Left colon (tissue), 2 donors: ENCODE data around the gene TBC1D17. TPM values are rescaled to one million over a fixed set of nuclear protein-coding genes. Genes with fewer than 3 reads are reported as not detected.
A peak's percentile ranks its signal among the peaks of the same experiment; 100 is the strongest.
"Not testable (repeated sequence)": the region's sequence is repeated elsewhere in the genome, so short reads cannot be mapped to it uniquely, and the experiment has no call there.

Experiments
- ATAC-seq: fragments of 200-7000 bp; cut with Tn5 transposase; one replicate; pipeline ENCODE4 v1.9.1; 2020; ENCODE audit warnings: mild to moderate bottlenecking, moderate library complexity
- DNase-seq, 2 donors: peaks; one replicate each; pipeline ENCODE4 v3.0.0-alpha.2; 2020
- intact Hi-C, 2 donors: fragments of 100-400 bp; cut with DNase I in 1 of 2; cut with micrococcal nuclease in 1 of 2; formaldehyde crosslinking; loops; one replicate each; pipeline versions ENCODE4 v1.11.2 to v1.14.0; 2022; cut with DNase I, micrococcal nuclease
- total RNA-seq, 2 donors: library from RNA; stranded (reverse); fragmentation: NEBNext Ultra II Directional; extraction: Animal tissue kit (Norgen Biotek cat#: 25700); gene quantifications; one replicate each; pipeline ENCODE4 v1.2.1, GENCODE V29; 2021
- donor health status: DM: no; HTN: no; CAD: no.
- donor health status: DM: yes; HTN: yes; CAD: no.

Gene TBC1D17
- total RNA-seq, 2 donors from 2014 or later, result 32.8 to 36.4 TPM

DNA sequence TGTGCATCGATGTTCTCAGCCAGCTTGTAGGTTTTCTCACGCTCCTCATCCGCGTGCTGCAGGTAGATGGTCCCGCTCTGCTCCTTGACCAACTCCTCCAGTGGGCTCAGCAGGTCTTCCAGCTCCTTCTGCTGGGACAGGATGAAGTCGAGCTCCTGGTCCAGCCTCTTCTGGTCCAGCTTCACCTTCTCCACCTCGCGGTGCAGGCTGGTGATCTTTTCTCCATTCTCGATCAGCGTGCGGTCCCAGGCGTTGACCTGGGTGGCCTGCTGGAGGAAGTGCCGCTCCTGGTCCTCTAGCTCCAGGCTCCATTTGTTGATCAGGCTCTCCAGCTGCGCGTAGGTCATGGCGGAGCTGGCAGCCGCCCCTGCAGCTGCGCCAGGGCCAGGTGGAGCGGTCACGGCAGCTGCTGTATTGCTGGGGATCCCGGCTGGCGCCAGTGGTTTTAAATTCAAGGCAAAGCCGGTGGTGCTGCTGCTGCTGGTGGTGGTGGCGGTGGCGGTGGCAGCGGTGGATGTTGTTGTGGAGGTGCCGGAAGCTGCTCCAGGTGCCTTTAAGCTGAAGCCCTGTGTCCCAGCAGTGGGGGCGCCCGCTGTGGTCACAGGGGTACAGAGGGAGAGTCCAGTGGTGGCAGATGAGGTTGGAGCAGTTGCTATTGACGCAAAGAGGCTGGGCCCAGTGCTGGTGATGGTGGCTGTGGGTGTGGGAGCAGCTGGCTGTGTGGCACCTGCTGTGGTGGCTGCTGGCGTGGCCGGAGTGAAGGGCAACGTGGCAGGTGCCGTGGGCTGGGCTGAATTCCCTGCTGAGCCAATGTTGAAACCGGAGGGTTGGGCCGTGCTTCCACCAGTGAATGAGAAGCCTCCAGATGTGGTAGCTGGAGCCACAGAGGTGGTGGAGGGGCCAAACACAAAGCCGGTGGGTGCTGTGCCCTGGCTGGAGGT lies 31.2 kb downstream of the TBC1D17 start:
- ATAC-seq, result no peak
- intact Hi-C loops, result no loop called here
- no peak for DNase-seq

DNA sequence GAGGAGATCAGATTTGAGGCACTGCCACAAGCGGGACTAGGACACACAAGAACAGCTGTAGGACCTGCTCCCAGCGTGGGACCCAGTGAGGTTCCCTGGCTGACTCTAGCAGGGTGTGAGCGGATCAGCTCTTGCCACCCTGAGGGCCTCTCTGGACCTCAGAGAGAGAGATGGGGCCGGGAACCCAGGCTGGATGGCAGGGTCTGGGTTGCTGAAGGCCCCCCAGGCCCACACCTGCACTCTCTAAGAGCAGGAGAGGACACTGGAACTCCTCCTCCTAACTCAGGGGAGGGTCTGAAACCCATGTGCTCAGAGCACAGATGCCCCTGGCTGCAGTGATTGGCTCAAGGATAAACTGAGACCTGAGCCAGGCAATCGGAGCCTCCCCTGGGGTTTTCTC lies 32.7 kb downstream of the TBC1D17 start:
- peak; percentile 11 for ATAC-seq
- intact Hi-C loops, result no loop called here
- DNase-seq, result no peak

DNA sequence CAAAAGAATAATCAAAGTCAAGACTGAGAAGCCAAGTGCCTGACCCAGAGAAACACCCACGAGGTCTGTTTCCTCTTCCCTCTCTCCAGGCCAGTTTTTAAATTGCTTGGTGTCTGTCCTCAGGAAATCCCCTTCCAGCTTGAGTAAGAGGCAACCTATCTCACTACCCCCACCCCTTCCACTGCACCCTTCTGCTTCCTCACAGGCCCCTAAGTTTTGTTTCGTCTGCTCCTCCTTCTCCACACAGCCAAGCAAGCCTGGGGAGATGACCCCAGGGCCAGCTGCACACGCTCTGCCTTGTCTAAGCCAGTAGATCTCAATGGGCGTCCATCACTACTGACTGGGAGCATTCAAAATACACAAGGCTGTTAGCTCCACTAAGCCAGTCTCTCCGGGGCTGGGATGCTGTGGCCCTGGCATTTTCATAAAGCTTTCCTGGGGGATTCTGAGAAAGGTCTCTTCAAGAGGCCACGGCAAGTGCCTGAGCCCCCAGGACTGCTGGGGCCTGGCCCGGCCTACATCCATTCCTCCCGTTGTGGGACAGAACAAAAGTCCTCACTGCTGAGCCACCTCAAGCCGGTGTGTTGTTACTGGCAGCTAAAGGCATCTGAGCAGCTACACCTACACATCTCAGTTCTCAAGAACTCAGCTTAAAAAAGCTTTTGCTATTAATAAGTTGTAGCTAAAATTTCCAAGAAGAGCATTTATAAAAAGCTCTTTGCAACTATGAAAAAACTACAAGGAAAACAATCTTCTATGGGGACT lies 34.1 kb downstream of the TBC1D17 start:
- intact Hi-C loops, result no loop called here
- ATAC-seq, result peak; percentile 12
- no peak for DNase-seq

DNA sequence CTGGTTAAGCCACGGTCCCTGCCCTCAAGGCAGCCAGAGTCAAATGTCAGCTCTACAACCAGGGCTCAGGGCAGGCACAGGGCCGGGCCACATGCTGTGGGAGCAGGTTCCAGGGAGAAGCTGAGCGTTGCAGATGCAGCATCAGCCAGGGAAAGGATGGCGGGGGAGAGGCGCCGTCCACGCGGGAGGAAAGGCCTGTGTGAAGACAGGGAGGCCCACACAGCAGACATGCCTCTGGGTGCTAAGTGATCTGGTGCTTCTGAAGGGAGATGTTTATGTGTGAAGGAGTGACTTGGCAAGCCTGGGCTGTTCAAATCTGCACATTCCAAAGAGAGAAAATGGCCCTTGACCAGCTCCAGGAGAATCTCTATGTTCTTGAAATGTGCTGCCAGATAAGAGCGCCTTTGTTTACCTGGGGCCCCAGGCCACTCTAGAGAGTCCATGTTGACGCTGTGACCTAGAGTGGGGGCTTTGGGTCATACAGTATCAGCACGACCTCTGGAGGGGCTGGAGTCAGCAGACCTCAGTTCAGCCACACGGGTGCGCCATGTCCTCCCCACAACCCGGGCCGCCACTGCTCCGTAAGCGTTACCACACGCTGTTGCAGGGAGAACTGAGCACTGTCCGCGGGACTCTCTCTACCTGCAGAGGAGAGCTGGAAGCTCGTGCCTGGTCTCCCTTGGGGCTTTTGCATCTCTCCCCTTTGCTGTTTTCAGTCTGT lies 35.6 kb downstream of the TBC1D17 start:
- no peak for ATAC-seq
- intact Hi-C loops, result no loop called here
- DNase-seq, result no peak

DNA sequence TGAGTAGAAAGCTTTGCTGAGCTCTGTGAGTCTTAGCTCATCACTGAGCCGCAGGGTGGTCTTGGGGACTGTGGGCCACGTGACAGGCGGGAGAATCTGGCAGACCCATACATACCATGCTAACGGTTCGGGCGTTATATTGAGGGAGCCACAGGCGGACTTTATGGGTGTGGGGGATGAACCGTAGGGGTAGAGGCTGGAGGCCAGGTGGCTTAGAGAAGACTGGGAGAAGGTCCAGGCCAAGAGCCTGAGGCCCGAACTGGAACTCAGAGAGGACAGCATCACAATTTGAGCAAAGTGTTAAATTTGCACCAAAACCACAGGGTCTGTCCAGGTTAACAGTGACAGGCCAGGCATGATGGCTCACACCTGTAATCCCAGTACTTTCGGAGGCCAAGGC lies 36.2 kb downstream of the TBC1D17 start:
- intact Hi-C loops, result no loop called here
- no peak for ATAC-seq
- DNase-seq, result no peak

DNA sequence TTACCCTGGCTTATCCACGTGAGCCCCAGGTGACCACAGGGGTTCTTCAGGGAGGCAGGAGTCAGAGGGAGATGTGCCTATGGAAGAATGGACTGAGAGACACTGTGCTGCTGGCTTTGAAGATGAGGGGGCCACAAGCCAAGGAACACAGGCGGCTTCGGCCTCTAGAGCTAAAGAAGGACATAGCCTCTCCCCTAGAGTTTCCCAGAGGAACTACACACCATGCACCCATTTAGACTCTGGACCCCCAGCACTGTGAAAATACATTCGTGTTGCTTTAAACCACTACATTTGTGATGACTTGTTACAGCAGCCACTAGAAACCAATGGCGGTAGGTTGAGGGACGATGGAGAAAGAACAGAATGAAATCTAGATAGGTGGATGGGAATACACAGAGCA lies 37.8 kb downstream of the TBC1D17 start:
- ATAC-seq, result no peak
- intact Hi-C loops, result no loop called here
- DNase-seq, result no peak

DNA sequence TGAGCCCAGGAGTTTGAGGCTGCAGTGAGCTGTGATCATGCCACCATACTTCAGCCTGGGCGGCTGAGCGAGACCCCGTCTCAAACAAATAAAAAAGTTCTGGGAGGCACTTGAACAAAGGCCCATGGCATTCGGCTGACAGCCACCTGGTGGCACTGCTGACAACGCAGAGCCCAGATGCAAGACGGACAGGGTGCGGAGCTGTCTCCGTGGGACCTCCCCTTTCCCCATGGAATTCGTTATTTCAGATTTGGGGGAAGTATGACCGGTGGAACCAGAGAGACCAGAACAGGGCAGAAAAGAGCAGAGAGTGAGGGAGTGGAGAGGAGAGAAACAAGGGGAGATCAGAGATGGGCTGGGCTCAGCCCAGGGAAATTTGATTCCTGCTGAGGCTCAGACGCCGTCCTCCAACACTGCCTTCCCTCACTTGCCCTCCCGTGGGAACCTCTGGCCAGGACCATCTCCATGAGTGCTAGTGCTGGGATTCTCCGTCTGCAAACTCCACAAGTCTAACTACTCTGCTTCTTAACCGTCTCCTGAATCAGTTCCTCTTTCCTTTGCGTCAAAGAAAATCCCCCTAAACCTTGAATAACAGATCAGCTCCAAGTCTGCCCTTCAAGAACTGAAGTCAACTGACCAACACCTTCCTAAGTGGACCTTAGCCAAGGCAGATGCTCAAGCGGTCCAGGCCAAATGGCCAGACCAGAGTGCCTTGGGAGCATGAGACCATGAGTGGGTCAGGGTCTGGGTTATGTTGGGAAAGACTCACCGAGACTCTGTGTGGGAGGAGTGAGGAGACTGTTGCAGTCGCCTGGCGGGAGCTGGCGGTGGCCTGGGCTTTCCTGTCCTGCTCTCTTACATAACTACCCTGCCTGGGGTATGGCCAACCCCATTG lies 39.6 kb downstream of the TBC1D17 start:
- ATAC-seq, result peak; percentile 22
- intact Hi-C loops, result no loop called here
- no peak for DNase-seq

DNA sequence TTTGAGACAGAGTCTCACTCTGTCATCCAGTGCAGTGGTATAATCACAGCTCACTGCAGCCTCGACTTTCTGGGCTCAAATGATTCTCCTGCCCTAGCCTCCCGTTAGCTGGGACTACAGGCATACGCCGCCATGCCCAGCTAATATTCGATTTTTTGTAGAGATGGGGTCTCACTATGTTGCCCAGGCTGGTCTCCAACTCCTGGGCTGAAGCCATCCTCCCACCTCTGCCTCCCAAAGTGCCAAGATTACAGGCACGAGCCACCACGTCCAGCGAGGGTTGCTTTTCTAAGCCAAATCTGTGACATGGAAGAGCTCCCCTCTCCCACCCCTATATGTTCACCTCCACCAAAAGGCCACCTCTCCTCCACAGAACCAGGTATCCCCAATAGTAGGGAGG lies 40.6 kb downstream of the TBC1D17 start:
- ATAC-seq (no peak), DNase-seq (no peak)
- intact Hi-C loops, result no loop called here

DNA sequence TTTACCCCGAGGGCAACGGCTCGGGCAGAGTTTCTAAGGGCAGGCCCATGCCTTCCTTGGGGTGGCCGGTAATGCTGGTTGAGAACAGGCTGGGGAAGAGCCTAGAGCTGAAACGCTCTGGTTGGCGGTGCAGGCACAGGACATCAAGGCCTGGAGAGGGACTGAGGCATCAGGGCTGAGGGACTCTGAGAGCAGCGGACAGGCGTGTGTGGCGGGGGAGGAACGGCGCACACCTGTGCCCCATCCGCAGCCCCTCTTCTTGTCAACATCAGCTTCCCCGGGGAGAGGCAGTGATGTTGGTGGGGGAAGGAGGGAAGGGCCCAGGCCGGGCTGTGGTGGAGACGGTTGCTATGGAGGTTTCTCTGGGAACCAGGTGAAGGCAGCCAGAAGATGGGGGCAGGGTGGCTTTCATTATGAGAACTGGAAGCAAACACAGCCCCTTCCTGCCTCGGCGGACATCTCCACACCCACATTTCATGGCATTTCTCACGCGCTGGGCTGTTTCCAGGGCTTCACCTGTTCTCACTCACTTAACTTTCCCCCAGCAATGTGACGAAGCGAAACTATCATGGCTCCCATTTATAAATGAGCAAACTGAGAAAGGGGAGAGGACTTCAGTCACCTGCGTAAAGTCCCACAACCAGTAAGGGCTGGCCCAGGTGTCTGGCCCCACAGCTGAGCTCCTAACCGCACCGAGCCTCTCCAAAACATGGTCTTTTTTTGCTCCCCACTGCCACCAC lies 43.3 kb downstream of the TBC1D17 start:
- DNase-seq (no peak), ATAC-seq (peak; percentile 10)
- intact Hi-C loops, result no loop called here

DNA sequence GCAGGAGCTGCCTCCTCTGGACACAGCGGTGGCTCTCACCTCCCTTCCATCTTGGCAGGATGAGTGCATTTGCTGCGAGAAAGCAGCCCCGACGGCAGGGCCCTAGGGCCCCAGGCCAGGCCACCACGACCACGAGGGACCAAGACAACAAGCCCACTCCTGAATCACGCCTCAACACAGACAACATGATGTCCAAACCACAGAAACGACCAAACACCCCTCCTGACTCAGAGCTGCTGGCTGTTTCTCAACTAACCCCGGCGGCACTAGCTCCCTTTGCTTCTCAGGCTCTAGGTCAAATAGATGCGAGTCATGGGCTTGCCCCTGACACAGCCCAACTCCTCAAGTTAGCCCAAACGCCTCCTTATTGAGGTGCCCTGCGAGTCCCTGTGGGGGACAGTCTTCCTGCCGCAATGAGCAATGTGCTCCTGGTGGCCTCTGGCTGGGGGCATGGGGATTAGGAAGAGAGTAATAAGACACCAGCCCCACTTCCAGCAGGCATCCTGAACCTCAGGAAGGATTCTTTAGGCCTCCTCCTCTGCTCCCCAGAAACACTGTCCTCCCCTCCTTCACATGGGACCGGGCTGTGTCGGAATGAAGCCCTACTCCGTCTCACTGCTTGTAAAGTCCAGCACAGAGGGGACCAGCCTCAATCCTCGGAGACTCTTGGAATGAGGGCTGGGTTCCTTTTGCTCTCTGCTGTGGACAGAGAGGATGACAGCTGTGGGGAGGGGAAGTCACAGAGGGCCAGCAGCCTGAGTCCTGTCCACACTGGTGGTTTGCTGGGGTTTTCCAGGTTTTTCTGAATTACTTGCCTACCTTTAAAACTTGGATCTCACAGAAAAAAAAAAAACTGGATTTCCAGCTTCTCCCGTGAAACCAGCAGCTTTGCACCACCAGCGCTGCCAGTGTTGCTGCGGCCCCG lies 44.6 kb downstream of the TBC1D17 start:
- ATAC-seq (no peak), DNase-seq (no peak)
- intact Hi-C loops, result no loop called here

DNA sequence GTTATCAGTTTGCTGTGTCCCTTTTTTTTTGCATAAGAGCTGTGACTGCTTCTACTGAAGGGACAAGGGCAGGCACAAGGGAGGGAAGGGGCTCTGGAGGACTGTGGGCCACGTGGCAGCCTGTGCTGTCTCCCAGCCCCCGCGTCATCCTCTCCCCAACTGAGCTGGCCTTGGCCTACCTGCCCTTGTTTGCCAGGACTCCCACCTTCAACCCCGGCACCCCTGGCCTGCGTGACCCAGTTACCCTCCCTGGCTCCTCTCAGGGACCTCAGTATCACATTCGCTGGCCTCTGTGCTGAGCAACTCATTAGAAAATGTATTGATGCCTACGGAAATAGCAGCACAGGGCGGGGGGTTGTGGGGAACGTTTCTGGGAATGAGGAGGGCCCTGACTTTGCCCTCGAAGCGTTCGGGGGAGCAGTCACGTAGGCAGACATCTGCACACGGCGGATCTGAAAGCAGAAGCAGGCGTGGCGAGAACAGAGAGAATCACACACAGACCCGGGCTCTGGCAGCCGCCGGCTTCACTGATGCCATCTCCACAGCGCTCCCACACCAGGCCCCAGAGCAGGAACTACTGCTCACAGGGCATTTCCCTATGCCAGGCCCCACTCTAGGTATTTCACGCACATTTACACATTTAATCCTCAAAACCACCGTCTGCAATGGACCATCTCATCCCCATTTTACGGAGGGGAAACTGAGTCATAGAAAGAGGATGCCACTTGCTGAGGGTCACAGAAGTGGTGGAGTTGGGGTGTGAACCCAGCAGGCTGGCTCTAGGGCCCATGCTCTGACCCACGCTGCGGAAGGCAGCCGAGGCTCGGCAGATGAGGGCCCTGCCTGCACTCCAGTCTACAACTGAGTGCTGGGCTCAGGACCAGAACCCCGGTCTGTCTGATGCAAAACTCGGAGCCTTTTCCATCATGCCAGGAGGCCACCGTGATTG lies 45.8 kb downstream of the TBC1D17 start:
- ATAC-seq (no peak), DNase-seq (no peak)
- intact Hi-C loops, result no loop called here

DNA sequence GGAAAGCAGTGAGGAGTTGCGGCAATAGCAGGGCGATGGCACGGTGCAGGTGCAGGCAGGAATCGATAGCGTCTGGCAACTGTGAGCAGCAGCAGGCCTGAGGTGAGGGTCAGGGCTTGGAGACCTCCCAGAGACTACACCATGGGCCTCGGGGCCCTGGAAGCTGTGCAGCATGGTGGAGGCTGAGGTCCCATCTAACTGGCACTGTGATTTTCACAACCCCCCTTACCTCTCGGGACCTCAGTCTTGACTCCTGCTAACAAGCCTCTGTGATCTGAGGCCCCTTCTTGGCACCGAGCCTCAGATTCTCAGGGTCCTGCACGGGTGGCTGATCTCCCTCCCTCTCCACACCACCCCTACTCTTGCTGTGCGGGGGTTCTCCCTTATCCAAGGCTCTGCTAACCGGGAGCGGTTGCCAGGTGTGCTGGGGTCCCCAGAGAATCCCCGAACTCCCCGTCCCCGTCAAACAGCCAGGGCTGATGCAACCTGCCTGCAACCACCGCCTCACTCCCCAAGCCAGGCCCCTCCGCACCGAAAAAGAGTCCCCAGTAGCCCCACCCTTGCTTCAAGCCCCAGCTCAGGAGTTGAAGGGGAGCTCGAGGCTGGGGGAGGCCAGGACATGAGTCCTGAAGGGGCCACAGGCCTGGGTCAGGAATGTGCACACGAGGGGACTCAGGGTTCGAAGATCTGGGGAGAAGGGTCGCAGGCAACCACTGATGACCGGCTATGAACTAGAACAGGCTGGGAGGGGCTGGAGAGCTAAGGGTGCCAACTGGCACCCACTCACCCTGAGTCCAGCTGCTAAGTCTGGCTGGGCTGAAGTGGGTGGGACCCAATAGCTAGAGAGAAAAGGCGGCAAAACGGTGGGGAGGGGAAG lies 46.7 kb downstream of the TBC1D17 start:
- intact Hi-C loops, result no loop called here
- ATAC-seq, result no peak
- DNase-seq, result no peak

DNA sequence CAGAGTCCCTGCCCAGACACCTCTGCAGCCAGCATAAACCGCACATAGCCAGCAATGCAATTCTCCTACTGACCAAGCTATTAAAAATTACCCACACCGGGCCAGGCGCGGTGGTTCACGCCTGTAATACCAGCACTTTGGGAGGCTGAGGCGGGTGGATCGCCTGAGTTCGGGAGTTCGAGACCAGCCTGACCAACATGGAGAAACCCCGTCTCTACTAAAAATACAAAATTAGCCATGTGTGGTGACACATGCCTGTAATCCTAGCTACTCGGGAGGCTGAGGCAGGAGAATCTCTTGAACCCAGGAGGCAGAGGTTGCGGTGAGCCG lies 47.3 kb downstream of the TBC1D17 start:
- ATAC-seq, intact Hi-C loops: not testable (repeated sequence)

DNA sequence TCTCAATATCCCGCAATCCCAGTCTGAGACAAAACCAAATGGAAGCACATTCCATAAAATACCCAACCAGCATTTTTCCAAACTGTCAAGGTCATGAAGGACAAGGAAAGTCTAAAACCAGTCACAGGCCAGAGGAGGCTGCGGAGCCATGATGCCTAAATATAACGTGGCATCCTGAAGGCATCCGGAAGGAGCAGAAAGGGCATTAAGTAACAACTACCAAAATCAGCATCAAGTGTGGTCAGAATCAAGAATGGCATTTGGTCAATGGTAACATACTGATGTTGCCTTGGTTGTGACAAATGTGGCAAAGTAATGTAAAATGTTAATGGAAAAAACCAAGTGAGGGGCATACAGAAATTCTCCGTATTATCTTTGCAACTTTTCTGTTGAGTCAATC lies 48.0 kb downstream of the TBC1D17 start:
- intact Hi-C loops, result no loop called here
- no peak for DNase-seq
- ATAC-seq, result no peak

More for the DNA sequence above, 47.3 kb downstream of the TBC1D17 start:
- not testable (repeated sequence) for DNase-seq

DNA sequence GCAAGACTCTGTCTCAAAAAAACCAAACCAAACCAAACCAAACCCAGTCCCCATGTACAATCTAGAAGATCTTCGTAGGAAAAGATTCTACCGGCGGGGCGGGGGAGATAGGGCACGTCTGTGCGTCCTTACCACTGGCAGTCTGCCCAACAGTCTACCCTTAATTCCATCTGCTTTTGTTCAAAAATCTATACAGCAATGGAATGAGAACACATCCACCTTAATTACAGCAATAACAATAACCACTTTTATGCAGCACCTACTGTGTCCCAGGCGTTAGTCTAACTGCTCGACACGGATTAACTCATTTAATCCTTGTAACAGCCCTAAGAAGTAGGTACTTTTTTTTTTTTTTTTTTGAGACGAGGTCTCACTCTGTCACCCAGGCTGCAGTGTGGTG lies 49.0 kb downstream of the TBC1D17 start:
- intact Hi-C loops, result no loop called here
- DNase-seq, result no peak

More for the DNA sequence above, 49.0 kb downstream of the TBC1D17 start:
- ATAC-seq, result no peak
